Measurements from ENCODE around the gene ASPG.

GRCh38 chr14:104162495-104162894, 77.0 kb downstream of the ASPG start:
- TF ChIP-seq CTCF (IDR thresholded peaks at IDR 0.05): no peak
- no peak for TF ChIP-seq POLR2A (IDR thresholded peaks at IDR 0.05)

All from testis (tissue), 2 donors.